HepG2 (cell line): ENCODE data around the gene SNX9. TPM values are rescaled to one million over a fixed set of nuclear protein-coding genes. Genes with fewer than 3 reads are reported as not detected.

Experiments used
- ATAC-seq: fragments of 200-7000 bp; cut with Tn5 transposase; 3 replicates; pipeline ENCODE4 v1.9.1; 2020; ENCODE audit warnings: mild to moderate bottlenecking, moderate library complexity
- BruUV-seq: library from RNA; stranded (reverse); fragments of 400-500 nt; replicated peaks from 2 replicates; lab custom pipeline; 2021; lab: Mats Ljungman, UMichigan
- CTCF ChIA-PET: fragments of 300-600 bp; formaldehyde crosslinking; extraction: SDS; loops from one replicate; lab custom pipeline; 2021; ENCODE audit warnings: low total read pairs, inconsistent platforms, low intra/inter-chr PET ratio; lab: Yijun Ruan, JAX
- POLR2A ChIA-PET: fragments of 350-600 bp; sonication (Branson Sonifier 250); formaldehyde crosslinking; loops from one replicate; lab custom pipeline; 2020; ENCODE audit warnings: antibody characterized with exemption, inconsistent platforms; lab: Yijun Ruan, JAX
- DNase-seq: peaks from one replicate; pipeline ENCODE4 v3.0.0-alpha.2; 2015; ENCODE audit warnings: low spot score
- FAIRE-seq: peaks from 3 replicates; lab custom pipeline; 2011; peaks lifted over from hg19 to GRCh38; lab: Jason Lieb, UNC
- H2AFZ ChIP-seq: one replicate; pipeline ENCODE4 v1.6.1; 2011; ENCODE audit warnings: low read length, inconsistent platforms
- H3K27ac ChIP-seq: fragments of 300-600 bp; 3 replicates; pipeline ENCODE4 v1.8.0; 2011; ENCODE audit warnings: mixed run types, mild to moderate bottlenecking, mixed read lengths, low read length, inconsistent platforms; ENCODE audit not compliant: insufficient read depth; ENCODE audit errors: extremely low read length
- H3K27me3 ChIP-seq, 2 experiments: fragments of 200-600 bp in 1 of 2; 2 replicates in 1 of 2; 3 replicates in 1 of 2; pipeline versions ENCODE4 v1.6.0 to v1.8.0; 2011; ENCODE audit warnings: low read length in 2 of 2, mild to moderate bottlenecking in 2 of 2, moderate library complexity in 2 of 2, inconsistent platforms in 1 of 2; ENCODE audit not compliant: insufficient read depth in 2 of 2, control insufficient read depth in 1 of 2
- H3K36me3 ChIP-seq, 2 experiments: fragments of 200-600 bp in 1 of 2; replicated peaks in 1 of 2; 2 replicates in 1 of 2; 3 replicates in 1 of 2; pipeline versions ENCODE4 v1.5.1 to v1.8.0; 2011; ENCODE audit warnings: low read length in 2 of 2, inconsistent platforms in 1 of 2; ENCODE audit not compliant: insufficient read depth in 2 of 2, control insufficient read depth in 1 of 2
- H3K4me1 ChIP-seq: 2 replicates; pipeline ENCODE4 v1.5.1; 2012; ENCODE audit warnings: low read length, inconsistent platforms; ENCODE audit not compliant: insufficient read depth
- H3K4me2 ChIP-seq: 2 replicates; pipeline ENCODE4 v1.6.0; 2011; ENCODE audit warnings: low read depth, low read length, inconsistent platforms
- H3K4me3 ChIP-seq, 3 experiments: fragments of 200-600 bp in 1 of 3; sonication (generic), shearing (Covaris generic) in 1 of 3; replicated peaks in 1 of 3; 2 replicates each; pipeline ENCODE4 v1.5.1; 2011 to 2016; ENCODE audit warnings: low read length in 3 of 3, inconsistent platforms in 2 of 3, low read depth in 2 of 3, mild to moderate bottlenecking in 2 of 3, control low read depth in 1 of 3, mixed read lengths in 1 of 3; ENCODE audit not compliant: insufficient read depth in 1 of 3
- H3K79me2 ChIP-seq: one replicate; pipeline ENCODE4 v1.6.1; 2011; ENCODE audit warnings: low read length, inconsistent platforms; ENCODE audit not compliant: insufficient read depth
- H3K9ac ChIP-seq: 2 replicates; pipeline ENCODE4 v1.6.0; 2011; ENCODE audit warnings: mild to moderate bottlenecking, low read depth, low read length, inconsistent platforms; ENCODE audit not compliant: insufficient read depth
- H3K9me3 ChIP-seq: 2 replicates; pipeline ENCODE4 v1.5.1; 2012; ENCODE audit warnings: mild to moderate bottlenecking, low read length
- H4K20me1 ChIP-seq: 2 replicates; pipeline ENCODE4 v1.6.0; 2011; ENCODE audit warnings: inconsistent platforms, mild to moderate bottlenecking, low read length, moderate library complexity; ENCODE audit not compliant: insufficient read depth
- AKAP8 ChIP-seq: sonication (generic); formaldehyde crosslinking; IDR thresholded peaks from 2 replicates; pipeline ENCODE4 v1.5.1; 2020; ENCODE audit warnings: mild to moderate bottlenecking, missing genetic modification reagents
- ESRRA ChIP-seq: sonication (generic); formaldehyde crosslinking; IDR thresholded peaks from 2 replicates; pipeline ENCODE4 v1.5.1; 2020; ENCODE audit warnings: mild to moderate bottlenecking, low read depth, missing genetic modification reagents
- FOXK1 ChIP-seq: sonication (generic); formaldehyde crosslinking; IDR thresholded peaks from 2 replicates; pipeline ENCODE4 v1.4.0; 2020; ENCODE audit warnings: low read depth, missing genetic modification reagents, borderline replicate concordance
- FOXM1 ChIP-seq: sonication (generic); formaldehyde crosslinking; IDR thresholded peaks from 2 replicates; pipeline ENCODE4 v1.5.0; 2020; ENCODE audit warnings: missing genetic modification reagents
- GFI1 ChIP-seq: sonication (generic); formaldehyde crosslinking; IDR thresholded peaks from 2 replicates; pipeline ENCODE4 v1.5.0; 2020; ENCODE audit warnings: missing genetic modification reagents, mild to moderate bottlenecking, borderline replicate concordance
- HDAC1 ChIP-seq: sonication (generic); formaldehyde crosslinking; IDR thresholded peaks from 2 replicates; pipeline ENCODE4 v1.5.1; 2020; ENCODE audit warnings: mild to moderate bottlenecking, missing genetic modification reagents
- MEIS1 ChIP-seq: sonication (generic); formaldehyde crosslinking; IDR thresholded peaks from 2 replicates; pipeline ENCODE4 v1.9.0; 2021; ENCODE audit warnings: mild to moderate bottlenecking, missing genetic modification reagents, moderate library complexity, borderline replicate concordance
- SRSF9 ChIP-seq: fragments of 200-400 bp; formaldehyde crosslinking; IDR thresholded peaks from 2 replicates; pipeline ENCODE4 v1.6.1; 2018; ENCODE audit warnings: borderline replicate concordance, mild to moderate bottlenecking, low read depth, low read length; ENCODE audit not compliant: insufficient read depth, poor library complexity, severe bottlenecking
- TOE1 ChIP-seq: sonication (generic); formaldehyde crosslinking; IDR thresholded peaks from 2 replicates; pipeline ENCODE4 v1.4.0; 2020; ENCODE audit warnings: mild to moderate bottlenecking, missing genetic modification reagents
- ZNF143 ChIP-seq: sonication (generic); formaldehyde crosslinking; IDR thresholded peaks from 2 replicates; pipeline ENCODE4 v1.4.0; 2020; ENCODE audit warnings: missing genetic modification reagents
- ZNF605 ChIP-seq: sonication (generic); formaldehyde crosslinking; IDR thresholded peaks from 2 replicates; pipeline ENCODE4 v1.8.0; 2022; ENCODE audit warnings: mild to moderate bottlenecking, missing genetic modification reagents
- ZNF749 ChIP-seq: sonication (generic); formaldehyde crosslinking; IDR thresholded peaks from 2 replicates; pipeline ENCODE4 v1.8.0; 2022; ENCODE audit warnings: mild to moderate bottlenecking, missing genetic modification reagents, moderate library complexity, borderline replicate concordance
- ZNF790 ChIP-seq: sonication (generic); formaldehyde crosslinking; IDR thresholded peaks from 2 replicates; pipeline ENCODE4 v1.8.0; 2022; ENCODE audit warnings: missing genetic modification reagents, mild to moderate bottlenecking, borderline replicate concordance
- ZNF816 ChIP-seq: sonication (generic); formaldehyde crosslinking; IDR thresholded peaks from 2 replicates; pipeline ENCODE4 v1.8.0; 2022; ENCODE audit warnings: missing genetic modification reagents, mild to moderate bottlenecking, borderline replicate concordance
- WGBS: methylation state at CpG from one replicate; pipeline ENCODE4 v1.1.6; 2017; ENCODE audit warnings: low lambda C conversion rate; 5-methylcytosine and 5-hydroxymethylcytosine counted together
- in situ Hi-C: cut with HindIII; loops from 2 replicates; pipeline ENCODE4 v1.10.0; 2017; ENCODE audit warnings: low pct_unique_long_range_greater_than_20kb; ENCODE audit not compliant: extremely low pct_ligation_motif_present
- intact Hi-C: fragments of 100-400 bp; cut with micrococcal nuclease; formaldehyde crosslinking; loops from one replicate; pipeline ENCODE4 v1.10.0; 2022; ENCODE audit not compliant: unreplicated experiment
- polyA plus RNA-seq, 8 experiments: library from polyadenylated mRNA; depleted of rRNA in 3 of 8; stranded (reverse) in 7 of 8; unstranded in 1 of 8; fragments of >200 nt; fragmentation: Illumina TruSeq in 4 of 8; extraction: Trizol in 4 of 8; gene quantifications; 2 replicates each; pipeline versions ENCODE4 v1.2.1 to v1.2.3, GENCODE V29; 2011 to 2016; ENCODE audit warnings: low read depth in 4 of 8, missing spikeins in 1 of 8, mixed read lengths in 1 of 8; ENCODE audit not compliant: insufficient read depth in 1 of 8
- total RNA-seq, 5 experiments: library from RNA; depleted of rRNA; stranded (reverse); fragments of >200 nt; fragmentation: Illumina TruSeq; extraction: Trizol; gene quantifications; 2 replicates each; pipeline ENCODE4 v1.2.3, GENCODE V29; 2016; ENCODE audit warnings: low read depth in 1 of 5
- TF ChIP-seq, protein P1 (sequence below): sonication (generic); formaldehyde crosslinking; IDR thresholded peaks from 2 replicates; pipeline ENCODE4 v1.4.0; 2020; ENCODE audit warnings: mild to moderate bottlenecking, missing genetic modification reagents

Gene SNX9
- total and polyA plus RNA-seq, 2 of the 13 experiments (the other 11 are each of a cell fraction or from before 2014, with no cell fraction given): 21.9 to 36.0 TPM

DNA sequence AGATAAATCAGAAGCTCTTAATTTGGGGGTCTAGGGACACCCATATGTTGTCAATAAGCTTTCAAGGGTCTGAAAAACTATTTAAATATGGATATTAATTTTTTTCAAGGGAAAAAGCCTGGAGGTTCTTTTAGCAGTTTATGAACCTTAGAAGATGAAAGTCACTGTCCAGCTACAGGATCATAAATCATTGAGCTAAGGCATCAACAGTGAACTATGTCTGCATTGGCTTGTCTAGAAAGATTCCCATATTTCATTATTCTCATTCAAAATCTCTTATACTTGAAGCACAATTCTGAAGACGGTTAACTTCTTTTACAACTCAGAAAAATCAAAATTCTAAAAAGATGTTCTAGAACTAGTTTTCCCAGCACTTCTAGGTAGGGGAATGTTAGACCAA, 34.9 kb upstream of the SNX9 start (continued):
- TF ChIP-seq AKAP8 (no peak), FOXM1 (CRISPR knock-in tag) (no peak), GFI1 (CRISPR knock-in tag) (no peak), ZNF790 (CRISPR knock-in tag) (no peak), FOXK1 (CRISPR knock-in tag) (no peak), TOE1 (CRISPR knock-in tag) (no peak)

- Histone ChIP-seq H3K79me2 (no peaks in the 10 kb centered on the region), H3K27ac (no peak overlapping the region), H2AFZ (no peak overlapping the region), H4K20me1 (no peaks in the 10 kb centered on the region), H3K4me2 (no peak overlapping the region), H3K4me3 (no peak overlapping the region), H3K4me1 (peaks cover 9% of the 10 kb centered on the region), H3K36me3 (no peaks in the 10 kb centered on the region), H3K27me3 (no peaks in the 10 kb centered on the region; a peak in 1 of 5 replicates), H3K9me3 (no peaks in the 10 kb centered on the region), H3K9ac (no peak overlapping the region)
- DNase-seq: no peak
- intact Hi-C loops: no loop called here
- no peak for TF ChIP-seq ZNF749 (CRISPR knock-in tag)
- no TSS peak for BruUV-seq
- 57% methylated on average over 3 of the region's 3 CpGs for WGBS
- ChIA-PET POLR2A (no interaction called here), CTCF (no interaction called here)
- no peak for FAIRE-seq
- in situ Hi-C loops: no loop called here
- ATAC-seq: no peak
Observed at GRCh38 chr6:157789297-157789696, 33.7 kb upstream of the SNX9 start.

DNA sequence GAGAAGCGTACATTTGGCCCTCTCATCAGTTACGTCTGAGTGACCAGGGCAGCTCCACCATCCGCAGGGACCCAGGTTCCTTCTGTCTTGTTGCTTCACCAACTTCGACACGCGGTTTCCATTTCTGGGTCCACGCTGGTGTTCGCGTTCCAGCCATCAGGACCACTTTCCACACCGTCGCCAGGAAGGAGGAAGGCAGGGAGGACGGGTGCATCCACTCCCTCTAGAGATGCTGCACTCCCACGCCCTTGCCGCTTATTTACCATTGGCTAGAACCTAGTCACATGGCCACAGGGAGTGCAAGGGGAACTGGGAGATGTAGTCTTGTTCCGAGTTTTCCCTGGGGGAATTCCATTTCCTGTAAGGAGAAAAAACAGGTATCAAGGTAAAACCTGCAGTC, 33.2 kb upstream of the SNX9 start:
- Histone ChIP-seq H3K4me3 (no peak overlapping the region), H3K9ac (no peak overlapping the region), H3K36me3 (no peaks in the 10 kb centered on the region), H3K4me1 (peaks cover 9% of the 10 kb centered on the region), H2AFZ (no peak overlapping the region), H3K79me2 (no peaks in the 10 kb centered on the region), H3K27ac (no peak overlapping the region), H4K20me1 (no peaks in the 10 kb centered on the region), H3K27me3 (no peaks in the 10 kb centered on the region; a peak in 1 of 5 replicates), H3K4me2 (no peak overlapping the region), H3K9me3 (no peaks in the 10 kb centered on the region)
- no TSS peak for BruUV-seq
- ChIA-PET CTCF (no interaction called here), POLR2A (interaction anchor here (1.8 kb wide), 1 partner anchor 58 kb away, joined by 3 read pairs; no protein-coding TSS in a partner anchor)
- 64% methylated on average over 15 of the region's 15 CpGs for WGBS
- FAIRE-seq (no peak), ATAC-seq (peak; percentile 77), DNase-seq (peak; percentile 22)
- in situ Hi-C loops (no loop called here), intact Hi-C loops (no loop called here)
- TF ChIP-seq ESRRA (no peak), SRSF9 (no peak), ZNF143 (peak; percentile 87), ZNF816 (CRISPR knock-in tag) (no peak), HDAC1 (CRISPR knock-in tag) (no peak), ZNF605 (CRISPR knock-in tag) (no peak), MEIS1 (no peak)
- TF ChIP-seq, protein P1, sequence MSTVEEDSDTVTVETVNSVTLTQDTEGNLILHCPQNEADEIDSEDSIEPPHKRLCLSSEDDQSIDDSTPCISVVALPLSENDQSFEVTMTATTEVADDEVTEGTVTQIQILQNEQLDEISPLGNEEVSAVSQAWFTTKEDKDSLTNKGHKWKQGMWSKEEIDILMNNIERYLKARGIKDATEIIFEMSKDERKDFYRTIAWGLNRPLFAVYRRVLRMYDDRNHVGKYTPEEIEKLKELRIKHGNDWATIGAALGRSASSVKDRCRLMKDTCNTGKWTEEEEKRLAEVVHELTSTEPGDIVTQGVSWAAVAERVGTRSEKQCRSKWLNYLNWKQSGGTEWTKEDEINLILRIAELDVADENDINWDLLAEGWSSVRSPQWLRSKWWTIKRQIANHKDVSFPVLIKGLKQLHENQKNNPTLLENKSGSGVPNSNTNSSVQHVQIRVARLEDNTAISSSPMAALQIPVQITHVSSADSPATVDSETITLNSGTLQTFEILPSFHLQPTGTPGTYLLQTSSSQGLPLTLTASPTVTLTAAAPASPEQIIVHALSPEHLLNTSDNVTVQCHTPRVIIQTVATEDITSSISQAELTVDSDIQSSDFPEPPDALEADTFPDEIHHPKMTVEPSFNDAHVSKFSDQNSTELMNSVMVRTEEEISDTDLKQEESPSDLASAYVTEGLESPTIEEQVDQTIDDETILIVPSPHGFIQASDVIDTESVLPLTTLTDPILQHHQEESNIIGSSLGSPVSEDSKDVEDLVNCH: no peak
